ENCODE results near the gene UBE4B.

DNA sequence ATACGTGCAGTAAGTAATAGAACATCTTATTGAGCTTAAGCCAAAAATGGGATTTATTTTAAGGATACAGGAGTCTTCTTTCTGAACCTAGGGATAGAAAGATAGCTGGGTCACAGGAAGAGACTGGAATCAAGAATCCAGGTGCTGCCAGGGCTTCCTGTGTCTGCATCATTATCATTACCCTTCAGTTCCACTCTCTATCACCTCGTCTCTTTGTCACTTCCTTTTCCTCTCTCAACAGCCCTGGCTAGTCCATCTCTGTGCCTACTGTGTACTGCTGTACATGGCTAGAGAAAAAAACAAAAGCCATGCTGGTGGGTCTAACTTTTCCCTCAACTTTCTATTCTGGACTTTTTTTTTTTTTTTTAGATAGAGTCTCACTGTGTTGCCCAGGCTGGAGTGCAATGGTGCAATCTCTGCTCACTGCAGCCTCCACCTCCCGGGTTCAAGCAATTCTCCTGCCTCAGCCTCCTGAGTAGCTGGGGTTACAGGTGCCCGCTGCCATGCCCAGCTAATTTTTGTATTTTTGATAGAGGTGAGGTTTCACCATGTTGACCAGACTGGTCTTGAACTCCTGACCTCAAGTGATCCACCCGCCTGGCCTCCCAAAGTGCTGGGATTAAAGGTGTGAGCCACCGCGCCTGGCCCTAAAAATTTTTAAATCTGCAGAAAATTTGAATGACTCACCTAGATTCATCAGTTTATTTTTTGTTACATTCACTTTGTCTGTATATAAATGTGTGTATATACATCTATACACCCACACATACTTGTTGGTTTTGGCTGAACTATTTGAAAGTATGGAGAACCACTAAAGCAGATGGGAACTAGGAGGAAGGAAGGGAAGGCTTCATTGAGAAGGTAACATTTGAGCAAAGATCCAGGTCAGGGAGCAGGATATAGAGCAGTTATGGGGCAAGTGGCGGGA lies 31.9 kb downstream of the UBE4B start:
- TF ChIP-seq POLR2A (IDR thresholded peaks at IDR 0.05; ENCODE audit: low read depth, low read length) = no peak
- no peak for TF ChIP-seq POLR2AphosphoS5 (IDR thresholded peaks at IDR 0.05; ENCODE audit: low read depth, low read length)
- 0 out of 2 replicates have a peak, but pooled peaks have one; percentile 5 for TF ChIP-seq SPI1 (IDR thresholded peaks at IDR 0.05; ENCODE audit: low read depth, low read length)
- no peak for TF ChIP-seq TAF1 (IDR thresholded peaks at IDR 0.05; ENCODE audit: low read depth, low read length)
- TF ChIP-seq POU2F2 (IDR thresholded peaks at IDR 0.05; ENCODE audit: low read depth, low read length) = no peak
- TF ChIP-seq PAX5 (IDR thresholded peaks at IDR 0.05; ENCODE audit: insufficient read depth, low read length, severe bottlenecking) = no peak
